SJSA1 (cell line): ENCODE results near the gene WASHC4. TPM values are rescaled to one million over a fixed set of nuclear protein-coding genes. Genes with fewer than 3 reads are reported as not detected.

Experiments
- DNase-seq, 2 experiments: peaks; one replicate each; pipeline ENCODE4 v3.0.0-alpha.2; 2015 to 2020; ENCODE audit warnings: low spot score in 2 of 2, low read depth in 1 of 2
- H3K27ac ChIP-seq: fragments of 250-450 bp; sonication (Bioruptor Pico); 2 replicates; pipeline ENCODE4 v1.5.1; 2020; ENCODE audit warnings: mild to moderate bottlenecking, moderate library complexity
- H3K27me3 ChIP-seq: fragments of 250-450 bp; sonication (Bioruptor Pico); replicated peaks from 2 replicates; pipeline ENCODE4 v1.5.1; 2020; ENCODE audit warnings: mild to moderate bottlenecking, moderate library complexity
- H3K36me3 ChIP-seq: fragments of 250-450 bp; sonication (Bioruptor Pico); 2 replicates; pipeline ENCODE4 v1.5.1; 2020; ENCODE audit warnings: mild to moderate bottlenecking
- H3K4me1 ChIP-seq: fragments of 250-450 bp; sonication (Bioruptor Pico); replicated peaks from 2 replicates; pipeline ENCODE4 v1.6.1; 2021; ENCODE audit warnings: mild to moderate bottlenecking
- H3K4me3 ChIP-seq: fragments of 250-450 bp; sonication (Bioruptor Pico); 2 replicates; pipeline ENCODE4 v1.5.1; 2020; ENCODE audit warnings: mild to moderate bottlenecking
- H3K9me3 ChIP-seq: fragments of 250-450 bp; sonication (Bioruptor Pico); replicated peaks from 2 replicates; pipeline ENCODE4 v1.5.1; 2020; ENCODE audit warnings: mild to moderate bottlenecking
- total RNA-seq: library from RNA; depleted of rRNA; stranded (reverse); fragments of >200 nt; shearing (Covaris generic); gene quantifications from 2 replicates; pipeline ENCODE4 v1.2.3, GENCODE V29; 2014; rRNA removed

The WASHC4 gene
- total RNA-seq, 1 experiment from 2014 or later: 70.5 TPM

DNA sequence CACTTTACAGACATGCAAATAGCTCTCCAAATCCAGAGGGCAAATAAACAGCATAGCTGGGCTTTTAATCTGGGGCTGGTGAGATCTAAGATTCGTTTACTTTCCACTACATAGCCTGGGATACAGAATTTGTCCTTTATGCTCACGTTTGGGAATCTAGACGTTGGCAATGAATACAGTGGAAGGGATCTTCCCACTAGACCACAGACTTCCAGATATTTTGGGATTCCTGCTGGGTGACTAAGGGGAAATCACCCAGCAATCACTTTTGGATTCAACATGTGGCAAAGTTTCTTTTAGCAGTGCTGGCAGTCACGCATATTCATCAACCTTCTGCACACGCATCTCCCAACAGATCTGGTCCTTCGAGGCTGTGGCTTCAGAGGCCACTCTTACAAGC lies 104.9 kb downstream of the WASHC4 start:
- Histone ChIP-seq H3K27me3 (no peaks in the 10 kb centered on the region), H3K9me3 (no peaks in the 10 kb centered on the region), H3K4me1 (peaks cover 52% of the 10 kb centered on the region), H3K36me3 (peaks cover 95% of the 10 kb centered on the region), H3K4me3 (no peak overlapping the region), H3K27ac (peak overlapping the region; percentile 75)
- DNase-seq: peak; percentile 100

DNA sequence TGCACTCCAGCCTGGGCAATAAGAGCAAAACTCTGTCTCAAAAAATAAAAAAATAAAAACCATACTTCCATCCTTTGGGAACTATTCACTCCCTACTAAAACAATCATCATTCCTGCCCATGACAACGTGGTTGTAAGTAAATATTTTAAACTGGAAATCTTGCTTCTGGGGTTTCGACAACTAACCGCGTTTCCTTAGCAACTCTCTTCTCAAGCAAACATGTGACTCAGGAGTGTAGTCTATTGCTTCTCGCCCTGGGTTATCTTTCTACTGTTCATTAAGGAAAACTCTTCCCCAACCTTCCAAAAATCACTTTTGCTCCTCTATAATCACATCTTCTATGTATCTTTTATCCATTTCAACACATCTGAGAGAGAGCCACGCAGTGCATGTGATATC lies 106.6 kb downstream of the WASHC4 start:
- H3K27me3 ChIP-seq: no peaks in the 10 kb centered on the region
- DNase-seq: peak in 1 of 2 experiments; percentile 71
- H3K4me3 ChIP-seq: no peak overlapping the region
- peaks cover 95% of the 10 kb centered on the region for H3K36me3 ChIP-seq
- H3K9me3 ChIP-seq: no peaks in the 10 kb centered on the region
- H3K27ac ChIP-seq: peak overlapping the region; percentile 75
- peaks cover 51% of the 10 kb centered on the region for H3K4me1 ChIP-seq

DNA sequence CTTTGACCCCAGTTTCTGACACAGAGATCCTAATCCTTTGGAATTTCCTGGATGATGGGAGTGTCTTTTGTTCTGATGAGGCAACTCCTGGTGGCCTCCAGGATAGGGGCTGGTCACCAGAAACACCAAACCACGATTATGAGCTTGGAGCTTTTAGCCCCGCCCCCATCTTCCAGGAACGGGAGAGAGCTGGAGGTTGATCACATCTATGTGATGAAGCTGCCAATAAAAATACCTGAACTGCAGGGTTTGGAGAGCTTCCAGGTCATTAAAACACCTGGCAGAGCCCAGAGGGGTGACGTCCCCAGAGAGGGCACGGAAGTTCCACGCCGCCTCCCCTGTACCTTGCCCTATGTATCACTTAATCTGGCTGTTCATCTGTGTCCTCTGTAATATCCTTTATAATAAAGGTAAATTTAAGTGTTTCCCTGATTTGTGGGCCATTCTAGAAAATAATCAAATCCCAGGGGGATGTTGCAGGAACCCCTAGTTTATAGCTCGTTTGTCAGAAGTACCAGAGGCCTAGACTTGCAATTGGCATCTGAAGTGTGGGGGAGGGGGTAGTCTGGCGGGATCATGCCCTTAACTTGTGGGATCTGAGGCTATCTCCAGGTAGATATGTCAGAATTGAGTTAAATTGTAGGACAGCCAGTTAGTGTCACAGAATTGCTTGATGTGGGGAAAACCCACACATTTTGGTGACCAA lies 107.3 kb downstream of the WASHC4 start:
- H3K9me3 ChIP-seq: no peaks in the 10 kb centered on the region
- H3K36me3 ChIP-seq: peaks cover 95% of the 10 kb centered on the region
- peak; percentile 74 to 98 for DNase-seq
- H3K4me3 ChIP-seq: no peak overlapping the region
- no peaks in the 10 kb centered on the region for H3K27me3 ChIP-seq
- H3K27ac ChIP-seq: peak overlapping the region; percentile 75
- H3K4me1 ChIP-seq: peaks cover 52% of the 10 kb centered on the region

DNA sequence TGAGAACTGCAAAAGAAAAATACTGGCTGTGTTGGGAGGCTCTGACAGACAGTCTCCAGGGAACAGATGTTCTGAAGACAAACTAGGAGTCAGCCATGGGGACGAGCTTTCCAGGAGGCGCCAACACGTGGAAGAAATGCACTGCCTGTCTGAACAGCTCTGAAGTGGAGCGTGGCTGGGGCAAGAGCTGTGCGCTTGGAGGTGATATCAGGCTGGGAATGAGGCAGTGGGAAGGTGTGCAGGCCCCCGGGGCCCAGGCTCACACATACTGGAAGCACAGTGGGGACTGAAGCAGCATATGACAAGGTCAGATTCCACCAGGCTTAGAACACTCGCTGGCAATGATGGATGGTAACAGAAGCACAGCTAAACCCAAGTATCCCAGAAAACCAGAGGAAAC lies 110.9 kb downstream of the WASHC4 start:
- peak in 1 of 2 experiments; percentile 84 for DNase-seq
- H3K4me1 ChIP-seq: peaks cover 45% of the 10 kb centered on the region
- no peaks in the 10 kb centered on the region for H3K9me3 ChIP-seq
- no peak overlapping the region for H3K4me3 ChIP-seq
- no peak overlapping the region for H3K27ac ChIP-seq
- H3K27me3 ChIP-seq: no peaks in the 10 kb centered on the region
- H3K36me3 ChIP-seq: peaks cover 100% of the 10 kb centered on the region

Other genes with a start within 250 kb of the WASHC4 start
- 1.7 TPM in 1 of 2 replicates, not detected in the other for gene SLC41A2, start 149.4 kb upstream of the WASHC4 start, total RNA-seq
- gene NOPCHAP1, start 121.4 kb upstream of the WASHC4 start, total RNA-seq: 5.0 and 8.9 TPM in 2 replicates
- 0.25 and 0.68 TPM in 2 replicates for gene ALDH1L2, start 23.3 kb upstream of the WASHC4 start, total RNA-seq
- gene APPL2, start 128.4 kb downstream of the WASHC4 start, total RNA-seq: 519 and 584 TPM in 2 replicates
- 277 and 288 TPM in 2 replicates for gene C12orf75, start 223.0 kb downstream of the WASHC4 start, total RNA-seq